Type B pancreatic cell (in vitro differentiated cells): ENCODE measurements around the gene TK2. TPM values are rescaled to one million over a fixed set of nuclear protein-coding genes. Genes with fewer than 3 reads are reported as not detected.

Experiments used
- DNase-seq: peaks from one replicate; pipeline ENCODE4 v3.0.0; 2021; ENCODE audit warnings: mixed read lengths; ENCODE audit not compliant: unreplicated experiment; ENCODE audit errors: extremely low spot score
- H3K27ac Mint-ChIP-seq: 2 replicates; pipeline ENCODE4 v1.8.0; 2021; ENCODE audit warnings: mild to moderate bottlenecking, mixed read lengths
- H3K27me3 Mint-ChIP-seq: 2 replicates; pipeline ENCODE4 v1.8.0; 2021; ENCODE audit warnings: mixed read lengths
- H3K36me3 Mint-ChIP-seq: 2 replicates; pipeline ENCODE4 v1.8.0; 2021; ENCODE audit warnings: mixed read lengths
- H3K4me1 Mint-ChIP-seq: one replicate; pipeline ENCODE4 v1.8.0; 2021; ENCODE audit warnings: mixed read lengths; ENCODE audit not compliant: unreplicated experiment
- H3K4me3 Mint-ChIP-seq: 2 replicates; pipeline ENCODE4 v1.8.0; 2021; ENCODE audit warnings: mild to moderate bottlenecking, mixed read lengths
- H3K9me3 Mint-ChIP-seq: 2 replicates; pipeline ENCODE4 v1.8.0; 2021; ENCODE audit warnings: mixed read lengths
- total RNA-seq: library from RNA; stranded (reverse); gene quantifications from 2 replicates; pipeline ENCODE4 v1.2.1, GENCODE V29; 2021; ENCODE audit warnings: low replicate concordance
- TF ChIP-seq, protein P1 (sequence below): fragments of 200-600 bp; sonication (generic); conservative IDR thresholded peaks from 2 replicates; pipeline ENCODE4 v1.5.0; 2021; ENCODE audit warnings: antibody characterized with exemption, mild to moderate bottlenecking

Gene TK2
- total RNA-seq, 1 donor from 2014 or later = 18.4 TPM

DNA sequence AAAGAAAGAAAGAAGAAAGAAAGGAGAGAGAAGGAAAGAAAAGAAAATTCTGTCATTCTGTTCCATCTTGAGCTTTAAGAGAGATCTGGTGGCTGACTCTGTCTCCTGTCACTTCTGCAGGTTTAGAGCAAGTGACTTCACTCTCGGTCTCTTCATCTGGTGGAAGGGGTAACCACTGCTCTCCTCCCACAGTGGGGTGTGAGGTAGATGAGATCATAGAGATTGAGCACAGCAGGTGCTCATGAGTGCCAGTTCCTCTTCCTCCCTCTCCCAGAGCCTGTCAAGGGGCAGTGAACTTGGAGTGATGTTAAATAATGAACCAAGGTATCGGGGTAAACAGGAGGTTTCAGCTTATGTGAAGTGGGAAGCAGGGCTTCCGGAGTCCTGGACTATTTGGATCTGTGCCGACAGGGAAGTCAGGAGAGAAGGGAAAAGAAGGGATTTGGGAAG is 75.1 kb downstream of the TK2 start:
- TF ChIP-seq, protein P1, sequence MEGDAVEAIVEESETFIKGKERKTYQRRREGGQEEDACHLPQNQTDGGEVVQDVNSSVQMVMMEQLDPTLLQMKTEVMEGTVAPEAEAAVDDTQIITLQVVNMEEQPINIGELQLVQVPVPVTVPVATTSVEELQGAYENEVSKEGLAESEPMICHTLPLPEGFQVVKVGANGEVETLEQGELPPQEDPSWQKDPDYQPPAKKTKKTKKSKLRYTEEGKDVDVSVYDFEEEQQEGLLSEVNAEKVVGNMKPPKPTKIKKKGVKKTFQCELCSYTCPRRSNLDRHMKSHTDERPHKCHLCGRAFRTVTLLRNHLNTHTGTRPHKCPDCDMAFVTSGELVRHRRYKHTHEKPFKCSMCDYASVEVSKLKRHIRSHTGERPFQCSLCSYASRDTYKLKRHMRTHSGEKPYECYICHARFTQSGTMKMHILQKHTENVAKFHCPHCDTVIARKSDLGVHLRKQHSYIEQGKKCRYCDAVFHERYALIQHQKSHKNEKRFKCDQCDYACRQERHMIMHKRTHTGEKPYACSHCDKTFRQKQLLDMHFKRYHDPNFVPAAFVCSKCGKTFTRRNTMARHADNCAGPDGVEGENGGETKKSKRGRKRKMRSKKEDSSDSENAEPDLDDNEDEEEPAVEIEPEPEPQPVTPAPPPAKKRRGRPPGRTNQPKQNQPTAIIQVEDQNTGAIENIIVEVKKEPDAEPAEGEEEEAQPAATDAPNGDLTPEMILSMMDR = no peak
- Mint-ChIP-seq H3K27me3 (peaks cover 9% of the 10 kb centered on the region), H3K27ac (peak overlapping the region; percentile 74), H3K4me1 (peaks cover 13% of the 10 kb centered on the region), H3K4me3 (no peak overlapping the region), H3K9me3 (no peaks in the 10 kb centered on the region), H3K36me3 (no peaks in the 10 kb centered on the region)
- peak; percentile 34 for DNase-seq

DNA sequence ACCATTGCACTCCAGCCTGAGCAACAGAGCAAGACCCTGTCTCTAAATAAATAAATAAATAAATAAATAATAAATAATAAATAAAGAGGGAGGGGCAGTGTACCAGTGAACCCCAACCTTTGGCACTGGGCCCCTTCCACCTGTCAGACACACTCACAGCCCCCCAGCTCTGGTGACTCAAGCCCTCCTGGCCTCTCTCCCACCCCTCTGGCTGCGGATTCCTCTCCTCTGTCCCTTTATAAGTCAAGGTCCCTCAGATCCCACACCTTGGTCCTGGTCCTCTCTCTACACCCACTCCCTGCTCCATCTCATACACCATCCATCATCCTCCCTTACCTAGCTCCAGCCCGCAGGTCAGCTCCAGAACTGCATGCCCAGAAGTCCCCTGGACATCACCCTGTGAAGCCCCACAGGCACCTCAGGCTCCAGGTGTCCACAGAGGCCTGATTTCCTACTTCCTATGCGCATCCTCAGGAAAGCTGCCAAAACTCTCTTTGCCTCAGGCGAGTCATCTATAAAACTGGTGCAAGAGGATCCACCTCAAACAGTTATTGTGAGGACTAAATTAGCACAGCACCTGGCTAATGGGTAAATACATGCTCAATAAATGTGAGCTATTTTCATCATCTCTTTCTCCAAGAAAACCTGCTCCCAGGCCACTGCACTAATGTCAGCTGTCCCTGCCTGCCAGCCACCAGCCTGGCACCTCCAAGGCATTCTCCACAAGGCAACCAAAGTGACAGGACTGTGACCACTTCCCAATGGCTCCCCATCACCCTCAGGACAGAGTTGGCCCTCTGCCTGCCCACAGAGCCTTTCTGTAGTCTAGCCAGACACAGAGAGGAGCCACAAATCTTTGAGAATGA is 76.0 kb downstream of the TK2 start:
- TF ChIP-seq, protein P1 = no peak
- Mint-ChIP-seq H3K9me3 (no peaks in the 10 kb centered on the region), H3K27me3 (peaks cover 9% of the 10 kb centered on the region), H3K27ac (peak overlapping the region; percentile 14), H3K4me1 (peaks cover 13% of the 10 kb centered on the region), H3K4me3 (no peak overlapping the region), H3K36me3 (no peaks in the 10 kb centered on the region)
- DNase-seq = peak; percentile 54

DNA sequence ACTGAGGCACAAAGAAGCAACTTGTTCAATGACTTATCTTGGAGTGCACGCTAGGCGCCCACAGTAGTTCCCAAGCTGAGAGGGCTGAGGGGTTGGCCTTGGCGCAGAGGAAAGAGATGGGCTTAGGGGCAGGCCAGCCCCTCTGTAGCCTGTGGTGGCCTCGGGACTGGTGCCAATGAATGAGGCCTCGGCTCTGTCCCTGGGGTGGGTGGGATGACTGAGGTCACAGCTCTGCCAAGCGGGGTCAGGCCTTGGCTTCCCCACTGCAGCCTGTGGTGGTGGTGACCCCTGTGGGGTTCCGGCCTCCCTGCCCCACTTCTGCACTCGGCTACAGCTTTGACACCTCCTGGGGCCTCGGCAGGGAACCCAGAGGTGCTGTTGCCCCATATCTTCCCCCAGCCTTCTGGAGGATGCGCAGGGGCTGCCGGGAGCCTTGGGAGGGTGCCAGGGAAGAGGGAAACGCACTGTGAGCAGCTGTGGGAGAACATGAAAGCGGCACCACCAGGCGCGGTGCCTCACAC is 76.8 kb downstream of the TK2 start:
- Mint-ChIP-seq H3K9me3 (no peaks in the 10 kb centered on the region), H3K36me3 (no peaks in the 10 kb centered on the region), H3K27ac (no peak overlapping the region), H3K4me1 (peaks cover 10% of the 10 kb centered on the region), H3K4me3 (no peak overlapping the region), H3K27me3 (peaks cover 9% of the 10 kb centered on the region)
- TF ChIP-seq, protein P1 = no peak
- no peak for DNase-seq

- peaks cover 9% of the 10 kb centered on the region for H3K27me3 Mint-ChIP-seq
- TF ChIP-seq, protein P1 = no peak
- H3K4me1 Mint-ChIP-seq = peaks cover 10% of the 10 kb centered on the region
- DNase-seq = no peak
- H3K36me3 Mint-ChIP-seq = no peaks in the 10 kb centered on the region
- no peak overlapping the region for H3K27ac Mint-ChIP-seq
- H3K9me3 Mint-ChIP-seq = no peaks in the 10 kb centered on the region
- no peak overlapping the region for H3K4me3 Mint-ChIP-seq
These were observed 78.1 kb downstream of the TK2 start for GRCh38 chr16:66471716-66472393.

DNA sequence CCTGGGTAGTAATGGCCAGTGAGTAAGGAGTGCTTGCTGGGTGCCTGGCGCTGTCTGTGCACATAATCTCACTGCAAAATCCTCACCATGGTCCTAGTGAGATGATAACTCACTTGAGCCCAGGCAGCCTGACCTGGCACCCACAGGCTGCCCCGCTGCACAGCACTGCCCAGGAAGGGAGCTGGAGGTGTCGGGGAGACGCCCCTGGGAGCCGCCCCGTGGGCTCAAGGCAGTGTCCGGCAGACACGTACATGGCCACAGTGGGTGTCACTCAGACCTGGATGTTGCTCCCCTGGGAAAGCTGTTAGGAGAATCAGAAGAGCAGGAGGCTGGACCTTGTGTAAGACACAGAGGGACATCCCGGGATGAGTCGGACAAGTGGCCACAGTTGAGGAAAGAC is 78.7 kb downstream of the TK2 start:
- DNase-seq = no peak
- H3K4me3 Mint-ChIP-seq = no peak overlapping the region
- H3K27ac Mint-ChIP-seq = no peak overlapping the region
- H3K9me3 Mint-ChIP-seq = no peaks in the 10 kb centered on the region
- H3K4me1 Mint-ChIP-seq = peaks cover 10% of the 10 kb centered on the region
- no peaks in the 10 kb centered on the region for H3K36me3 Mint-ChIP-seq
- TF ChIP-seq, protein P1 = no peak
- H3K27me3 Mint-ChIP-seq = peaks cover 9% of the 10 kb centered on the region
